NB4 (cell line): ENCODE measurements around the gene MYOC.
"Not testable (repeated sequence)": the region's sequence is repeated elsewhere in the genome, so short reads cannot be mapped to it uniquely, and the experiment has no call there.

ENCODE experiments used
- DNase-seq: peaks from one replicate; pipeline ENCODE4 v3.0.0; 2010; ENCODE audit warnings: low read depth
- H3K4me3 ChIP-seq: one replicate; pipeline ENCODE4 v1.5.1; 2011; ENCODE audit warnings: mild to moderate bottlenecking, low read depth, low read length, moderate library complexity
- MYC ChIP-seq: IDR thresholded peaks from 2 replicates; pipeline ENCODE4 v1.6.1; 2011; ENCODE audit warnings: low read depth, low read length
- POLR2A ChIP-seq: IDR thresholded peaks from 2 replicates; pipeline ENCODE4 v1.6.1; 2011; ENCODE audit warnings: mild to moderate bottlenecking; ENCODE audit not compliant: insufficient read length; ENCODE audit errors: extremely low read depth
- TF ChIP-seq, protein P1 (sequence below): IDR thresholded peaks from 2 replicates; pipeline ENCODE4 v1.6.1; 2011; ENCODE audit warnings: low read depth, low read length
- TF ChIP-seq, protein P2 (sequence below): IDR thresholded peaks from one replicate; pipeline ENCODE4 v1.5.1; 2012; ENCODE audit warnings: low read depth, low read length

The MYOC gene

DNA sequence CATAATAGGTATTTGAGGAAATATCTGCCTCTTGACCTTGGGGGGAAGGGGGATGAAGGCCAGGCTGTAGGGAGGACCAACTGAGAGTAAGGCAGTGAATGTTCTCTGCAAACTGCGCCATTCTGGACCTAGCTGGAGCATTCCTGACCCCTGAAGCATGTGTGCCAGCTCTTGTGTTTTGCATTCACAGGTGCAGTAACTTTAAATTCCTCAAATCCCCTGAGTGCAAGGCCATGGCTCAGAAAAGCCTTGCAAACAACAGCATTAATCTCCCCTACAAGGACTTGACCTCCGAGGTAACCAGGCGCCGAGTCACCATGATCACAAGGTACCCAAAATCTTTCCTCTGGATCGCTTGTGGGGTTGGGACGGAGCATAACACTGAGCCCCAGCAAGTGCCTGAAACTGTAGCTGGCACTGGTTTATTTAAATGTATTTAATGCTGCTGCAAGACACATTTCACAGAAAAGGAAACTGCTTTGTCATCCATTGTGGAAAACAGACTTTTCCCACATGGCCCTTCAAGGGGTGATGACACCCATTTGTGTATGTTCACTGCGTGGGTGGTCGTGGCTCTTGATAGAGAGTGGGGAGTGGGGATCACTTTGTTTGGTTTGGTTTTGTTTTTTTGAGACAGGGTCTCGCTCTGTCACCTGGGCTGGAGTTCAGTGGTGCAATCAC lies 28.7 kb downstream of the MYOC start:
- no peak for DNase-seq
- no peak for TF ChIP-seq POLR2A
- TF ChIP-seq, protein P1, sequence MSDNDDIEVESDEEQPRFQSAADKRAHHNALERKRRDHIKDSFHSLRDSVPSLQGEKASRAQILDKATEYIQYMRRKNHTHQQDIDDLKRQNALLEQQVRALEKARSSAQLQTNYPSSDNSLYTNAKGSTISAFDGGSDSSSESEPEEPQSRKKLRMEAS: no peak
- TF ChIP-seq, protein P2, sequence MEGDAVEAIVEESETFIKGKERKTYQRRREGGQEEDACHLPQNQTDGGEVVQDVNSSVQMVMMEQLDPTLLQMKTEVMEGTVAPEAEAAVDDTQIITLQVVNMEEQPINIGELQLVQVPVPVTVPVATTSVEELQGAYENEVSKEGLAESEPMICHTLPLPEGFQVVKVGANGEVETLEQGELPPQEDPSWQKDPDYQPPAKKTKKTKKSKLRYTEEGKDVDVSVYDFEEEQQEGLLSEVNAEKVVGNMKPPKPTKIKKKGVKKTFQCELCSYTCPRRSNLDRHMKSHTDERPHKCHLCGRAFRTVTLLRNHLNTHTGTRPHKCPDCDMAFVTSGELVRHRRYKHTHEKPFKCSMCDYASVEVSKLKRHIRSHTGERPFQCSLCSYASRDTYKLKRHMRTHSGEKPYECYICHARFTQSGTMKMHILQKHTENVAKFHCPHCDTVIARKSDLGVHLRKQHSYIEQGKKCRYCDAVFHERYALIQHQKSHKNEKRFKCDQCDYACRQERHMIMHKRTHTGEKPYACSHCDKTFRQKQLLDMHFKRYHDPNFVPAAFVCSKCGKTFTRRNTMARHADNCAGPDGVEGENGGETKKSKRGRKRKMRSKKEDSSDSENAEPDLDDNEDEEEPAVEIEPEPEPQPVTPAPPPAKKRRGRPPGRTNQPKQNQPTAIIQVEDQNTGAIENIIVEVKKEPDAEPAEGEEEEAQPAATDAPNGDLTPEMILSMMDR: no peak
- TF ChIP-seq MYC: no peak
- no peak overlapping the region for H3K4me3 ChIP-seq

DNA sequence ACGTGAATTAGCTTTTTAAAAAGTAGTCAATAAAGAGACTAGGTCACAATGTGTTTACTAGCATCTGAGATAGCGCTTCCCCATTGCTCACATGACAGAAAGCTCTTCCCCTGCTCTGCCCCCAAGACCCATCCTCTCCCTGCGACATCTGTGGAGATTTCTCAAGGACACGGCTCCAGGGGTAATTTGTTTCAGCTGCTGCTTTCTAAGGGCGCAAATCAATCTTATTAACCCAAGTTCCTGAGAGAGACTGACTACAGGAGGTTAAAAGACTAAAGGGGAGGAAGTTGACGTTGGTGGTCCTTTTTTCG lies 30.4 kb downstream of the MYOC start, which contains the start of gene MYOCOS:
MYOCOS (plus strand) TSS at position 92 of the 311 bp plus-strand sequence. CDS start 1,641 bp downstream, outside the sequence.
- no peak within 1 kb of the TSS for H3K4me3 ChIP-seq
- no peak for DNase-seq
- no peak for TF ChIP-seq POLR2A
- TF ChIP-seq, protein P2: no peak

DNA sequence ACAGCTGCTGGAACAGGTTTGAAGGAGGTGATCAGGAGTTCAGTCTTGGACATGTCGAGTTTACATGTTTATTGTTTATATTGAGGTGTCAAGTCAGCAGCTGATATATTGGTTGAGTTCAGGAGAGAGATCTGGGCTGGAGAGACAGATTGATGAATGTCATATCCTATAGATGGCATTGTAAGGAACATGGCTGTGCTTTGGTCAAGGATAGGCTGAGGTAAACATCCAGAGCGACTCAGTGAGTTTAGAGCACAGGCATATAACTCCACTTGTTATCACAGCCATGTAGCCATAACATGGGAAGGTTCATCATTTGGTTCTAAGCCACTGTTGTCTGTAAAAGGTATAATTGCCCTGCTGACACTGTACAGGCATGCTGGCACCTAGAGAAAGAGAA lies 35.9 kb downstream of the MYOC start:
- TF ChIP-seq, protein P1: no peak
- TF ChIP-seq, protein P2: no peak
- TF ChIP-seq POLR2A (no peak), MYC (no peak)
- H3K4me3 ChIP-seq: no peak overlapping the region
- DNase-seq: no peak

DNA sequence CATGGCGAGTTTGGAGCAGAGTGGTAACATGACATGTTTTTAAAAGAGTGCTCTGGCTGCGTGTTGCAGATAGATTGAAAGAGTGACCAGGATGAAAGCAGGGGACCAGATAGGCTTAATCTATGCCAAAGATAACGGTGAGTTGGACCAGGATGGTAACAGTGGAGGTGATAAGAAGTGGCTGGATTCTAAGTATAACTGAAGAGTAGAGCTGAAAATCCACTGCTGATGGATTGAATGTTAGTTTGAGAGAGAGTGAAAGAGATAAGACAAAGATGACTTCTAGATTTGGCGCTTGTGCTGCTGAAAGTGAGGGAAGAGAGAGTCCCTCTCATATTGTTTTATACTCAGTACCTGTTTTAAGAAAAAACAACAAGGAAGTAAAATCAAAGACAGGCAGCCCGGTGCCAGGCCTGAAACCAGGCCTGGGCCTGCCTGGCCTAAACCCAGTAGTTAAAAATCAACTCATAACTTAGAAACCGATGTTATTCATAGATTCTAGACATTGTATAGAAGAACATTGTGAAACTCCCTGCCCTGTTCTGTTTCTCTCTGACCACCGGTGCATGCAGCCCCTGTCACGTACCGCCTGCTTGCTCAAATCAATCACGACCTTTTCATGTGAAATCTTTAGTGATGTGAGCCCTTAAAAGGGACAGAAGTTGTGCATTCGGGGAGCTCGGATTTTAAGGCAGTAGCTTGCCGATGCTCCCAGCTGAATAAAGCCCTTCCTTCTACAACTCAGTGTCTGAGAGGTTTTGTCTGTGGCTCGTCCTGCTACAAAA lies 37.2 kb downstream of the MYOC start:
- not testable (repeated sequence) for H3K4me3 ChIP-seq, DNase-seq

DNA sequence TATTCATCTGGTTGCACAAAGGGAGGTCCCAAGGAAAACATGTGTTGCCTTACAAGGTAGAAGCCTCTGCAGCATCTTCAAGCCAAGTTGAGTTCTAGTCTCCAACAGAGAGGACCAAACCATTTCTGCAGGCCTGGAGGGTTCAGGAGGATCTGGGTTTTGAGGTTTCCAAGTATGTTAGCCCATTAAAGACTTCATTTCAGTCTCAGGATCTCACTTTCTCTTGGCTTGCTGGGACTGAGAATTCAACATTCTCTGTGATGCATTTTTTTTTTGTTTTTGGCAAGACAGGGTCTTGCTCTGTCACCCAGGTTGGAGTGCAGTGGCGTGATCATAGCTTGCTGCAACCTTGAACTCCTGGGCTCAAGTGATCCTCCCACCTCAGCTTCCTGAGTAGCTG lies 39.2 kb downstream of the MYOC start:
- TF ChIP-seq, protein P1: no peak
- TF ChIP-seq MYC (no peak), POLR2A (no peak)
- TF ChIP-seq, protein P2: no peak
- no peak overlapping the region for H3K4me3 ChIP-seq
- DNase-seq: no peak

DNA sequence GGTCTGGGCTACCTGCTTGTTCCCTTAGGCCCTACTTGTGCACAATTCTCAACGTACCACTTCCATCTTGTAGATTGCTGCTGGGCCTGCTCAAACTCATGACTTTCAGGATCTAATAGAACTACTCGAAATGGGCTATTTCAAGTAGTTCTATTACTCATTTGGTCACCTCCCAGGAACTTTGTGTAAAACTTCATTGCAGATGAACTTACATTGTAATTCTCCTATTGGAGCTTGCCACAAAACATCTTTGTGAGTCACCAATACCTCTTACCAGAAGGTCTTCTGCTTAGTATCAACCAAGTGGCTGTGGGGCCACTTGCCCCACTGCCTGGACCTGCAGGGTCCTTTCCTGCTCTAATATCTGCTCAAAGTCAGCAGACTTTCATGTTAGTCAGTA lies 41.2 kb downstream of the MYOC start:
- no peak for DNase-seq
- H3K4me3 ChIP-seq: no peak overlapping the region
- TF ChIP-seq, protein P2: no peak
- TF ChIP-seq, protein P1: no peak
- TF ChIP-seq POLR2A: no peak
- TF ChIP-seq MYC: no peak
